Panc1 (cell line): ENCODE measurements around the gene MACC1.

Experiments used
- POLR2AphosphoS5 ChIP-seq: IDR thresholded peaks from 2 replicates; pipeline ENCODE4 v1.6.1; 2012; ENCODE audit warnings: mild to moderate bottlenecking, low read depth, low read length, moderate library complexity
- SIN3A ChIP-seq: IDR thresholded peaks from 2 replicates; pipeline ENCODE4 v1.6.1; 2012; ENCODE audit warnings: low read depth, mild to moderate bottlenecking, low read length, moderate library complexity, borderline replicate concordance; ENCODE audit not compliant: insufficient read depth
- TCF7L2 ChIP-seq: IDR thresholded peaks from 2 replicates; pipeline ENCODE4 v1.6.1; 2011; ENCODE audit warnings: mild to moderate bottlenecking, low read depth, low read length, inconsistent platforms
- TF ChIP-seq, protein P1 (sequence below): fragments of 450-650 bp; IDR thresholded peaks from 2 replicates; pipeline ENCODE4 v1.5.1; 2017; ENCODE audit warnings: mild to moderate bottlenecking
- TF ChIP-seq, protein P2 (sequence below), 2 experiments: IDR thresholded peaks; 2 replicates each; pipeline ENCODE4 v1.6.1; 2011 to 2012; ENCODE audit warnings: low read depth in 2 of 2, control low read depth in 1 of 2, low read length in 1 of 2, mild to moderate bottlenecking in 1 of 2, moderate library complexity in 1 of 2; ENCODE audit not compliant: insufficient read depth in 1 of 2

DNA sequence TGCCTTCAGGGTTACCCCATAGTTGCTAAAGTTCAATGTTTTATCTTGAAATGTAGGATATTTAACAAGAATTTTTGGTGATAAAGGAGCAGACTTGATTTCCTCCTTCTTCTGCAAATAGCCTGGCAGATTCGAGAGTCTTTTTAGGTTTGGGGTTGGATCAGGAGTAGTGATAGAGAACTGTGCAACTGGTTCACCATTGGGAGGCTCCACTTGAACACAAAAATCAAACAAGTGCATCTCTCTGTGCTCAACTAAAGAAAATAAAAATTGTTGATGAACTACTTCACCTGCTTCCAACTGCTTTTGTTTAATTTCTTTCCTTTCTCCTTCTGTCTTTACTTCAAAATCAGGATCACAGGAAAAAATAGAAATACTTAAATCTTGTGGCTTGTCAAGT lies 58.5 kb downstream of the MACC1 start:
- TF ChIP-seq, protein P1, sequence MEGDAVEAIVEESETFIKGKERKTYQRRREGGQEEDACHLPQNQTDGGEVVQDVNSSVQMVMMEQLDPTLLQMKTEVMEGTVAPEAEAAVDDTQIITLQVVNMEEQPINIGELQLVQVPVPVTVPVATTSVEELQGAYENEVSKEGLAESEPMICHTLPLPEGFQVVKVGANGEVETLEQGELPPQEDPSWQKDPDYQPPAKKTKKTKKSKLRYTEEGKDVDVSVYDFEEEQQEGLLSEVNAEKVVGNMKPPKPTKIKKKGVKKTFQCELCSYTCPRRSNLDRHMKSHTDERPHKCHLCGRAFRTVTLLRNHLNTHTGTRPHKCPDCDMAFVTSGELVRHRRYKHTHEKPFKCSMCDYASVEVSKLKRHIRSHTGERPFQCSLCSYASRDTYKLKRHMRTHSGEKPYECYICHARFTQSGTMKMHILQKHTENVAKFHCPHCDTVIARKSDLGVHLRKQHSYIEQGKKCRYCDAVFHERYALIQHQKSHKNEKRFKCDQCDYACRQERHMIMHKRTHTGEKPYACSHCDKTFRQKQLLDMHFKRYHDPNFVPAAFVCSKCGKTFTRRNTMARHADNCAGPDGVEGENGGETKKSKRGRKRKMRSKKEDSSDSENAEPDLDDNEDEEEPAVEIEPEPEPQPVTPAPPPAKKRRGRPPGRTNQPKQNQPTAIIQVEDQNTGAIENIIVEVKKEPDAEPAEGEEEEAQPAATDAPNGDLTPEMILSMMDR, result no peak
- TF ChIP-seq POLR2AphosphoS5 (no peak), TCF7L2 (no peak), SIN3A (no peak)
- TF ChIP-seq, protein P2, sequence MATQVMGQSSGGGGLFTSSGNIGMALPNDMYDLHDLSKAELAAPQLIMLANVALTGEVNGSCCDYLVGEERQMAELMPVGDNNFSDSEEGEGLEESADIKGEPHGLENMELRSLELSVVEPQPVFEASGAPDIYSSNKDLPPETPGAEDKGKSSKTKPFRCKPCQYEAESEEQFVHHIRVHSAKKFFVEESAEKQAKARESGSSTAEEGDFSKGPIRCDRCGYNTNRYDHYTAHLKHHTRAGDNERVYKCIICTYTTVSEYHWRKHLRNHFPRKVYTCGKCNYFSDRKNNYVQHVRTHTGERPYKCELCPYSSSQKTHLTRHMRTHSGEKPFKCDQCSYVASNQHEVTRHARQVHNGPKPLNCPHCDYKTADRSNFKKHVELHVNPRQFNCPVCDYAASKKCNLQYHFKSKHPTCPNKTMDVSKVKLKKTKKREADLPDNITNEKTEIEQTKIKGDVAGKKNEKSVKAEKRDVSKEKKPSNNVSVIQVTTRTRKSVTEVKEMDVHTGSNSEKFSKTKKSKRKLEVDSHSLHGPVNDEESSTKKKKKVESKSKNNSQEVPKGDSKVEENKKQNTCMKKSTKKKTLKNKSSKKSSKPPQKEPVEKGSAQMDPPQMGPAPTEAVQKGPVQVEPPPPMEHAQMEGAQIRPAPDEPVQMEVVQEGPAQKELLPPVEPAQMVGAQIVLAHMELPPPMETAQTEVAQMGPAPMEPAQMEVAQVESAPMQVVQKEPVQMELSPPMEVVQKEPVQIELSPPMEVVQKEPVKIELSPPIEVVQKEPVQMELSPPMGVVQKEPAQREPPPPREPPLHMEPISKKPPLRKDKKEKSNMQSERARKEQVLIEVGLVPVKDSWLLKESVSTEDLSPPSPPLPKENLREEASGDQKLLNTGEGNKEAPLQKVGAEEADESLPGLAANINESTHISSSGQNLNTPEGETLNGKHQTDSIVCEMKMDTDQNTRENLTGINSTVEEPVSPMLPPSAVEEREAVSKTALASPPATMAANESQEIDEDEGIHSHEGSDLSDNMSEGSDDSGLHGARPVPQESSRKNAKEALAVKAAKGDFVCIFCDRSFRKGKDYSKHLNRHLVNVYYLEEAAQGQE (IDR thresholded peaks at IDR 0.05; ENCODE audit: insufficient read depth in 1 of 2, low read depth in 2 of 2, low read length in 1 of 2), result no peak
